GM19452 (cell line): ENCODE measurements around the gene PTH2R.
"Not testable (repeated sequence)": the region's sequence is repeated elsewhere in the genome, so short reads cannot be mapped to it uniquely, and the experiment has no call there.

Experiments used
- ATAC-seq: cut with Tn5 transposase; IDR thresholded peaks from one replicate; pipeline ENCODE4 v1.9.1; 2021; ENCODE audit not compliant: unreplicated experiment

The PTH2R gene

GRCh38 chr2:208482453-208483015 is 75.9 kb downstream of the PTH2R start:
- not testable (repeated sequence) for ATAC-seq

- ATAC-seq, result no peak
These were observed 78.8 kb downstream of the PTH2R start for GRCh38 chr2:208485390-208485789.

DNA sequence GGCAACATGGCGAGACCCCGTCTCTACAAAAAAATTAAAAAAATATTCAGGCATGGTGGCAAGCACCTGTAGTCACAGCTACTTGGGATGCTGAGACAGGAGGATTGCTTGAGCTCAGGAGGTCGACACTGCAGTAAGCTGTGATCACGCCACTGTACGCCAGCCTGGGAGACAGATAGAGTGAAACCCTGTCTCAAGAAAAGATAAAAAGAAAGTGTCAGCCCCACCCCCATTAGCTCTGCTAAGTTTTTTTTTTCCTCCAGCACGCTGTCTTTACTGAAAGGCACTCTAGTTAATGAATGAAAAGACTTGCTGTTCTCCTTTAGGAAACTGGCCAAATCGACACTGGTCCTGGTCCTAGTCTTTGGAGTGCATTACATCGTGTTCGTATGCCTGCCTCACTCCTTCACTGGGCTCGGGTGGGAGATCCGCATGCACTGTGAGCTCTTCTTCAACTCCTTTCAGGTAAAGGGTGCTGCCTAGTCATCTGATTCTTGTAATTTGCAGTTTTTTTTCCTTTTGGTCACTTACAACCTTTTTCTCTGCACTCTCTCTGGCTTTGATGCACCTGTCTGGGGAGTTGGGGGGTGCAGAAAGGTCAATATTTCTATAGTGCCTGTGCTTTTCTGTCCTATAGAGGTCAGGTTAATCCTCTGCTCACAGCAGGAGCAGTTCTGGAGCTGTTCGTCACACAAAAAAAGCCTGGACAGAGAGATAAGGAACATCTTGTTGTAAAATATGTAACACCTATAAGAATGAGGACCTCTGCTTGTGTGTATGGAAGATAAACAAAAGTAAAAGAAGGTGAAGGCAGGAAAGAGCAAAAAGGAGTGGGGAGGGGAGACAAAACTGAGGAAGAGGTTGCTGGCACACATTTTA is 82.3 kb downstream of the PTH2R start:
- ATAC-seq, result no peak

DNA sequence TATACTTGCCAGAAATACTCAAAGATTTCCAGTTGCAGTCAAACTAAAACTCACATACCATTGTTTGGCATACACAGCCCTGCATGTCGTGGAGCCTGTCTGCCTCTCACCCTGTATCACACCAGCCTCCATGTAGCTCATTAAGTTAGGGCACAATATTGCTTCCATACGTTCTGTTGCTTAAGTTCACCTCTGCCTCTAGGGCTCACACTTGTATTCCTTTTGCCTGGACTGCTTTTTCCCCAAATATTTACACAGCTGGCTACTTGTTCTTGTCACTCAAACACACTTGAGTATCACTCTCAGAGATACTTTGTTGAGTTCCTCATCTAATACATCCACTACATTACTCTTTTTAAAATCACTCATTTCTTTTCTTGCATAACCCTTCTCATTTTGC is 83.1 kb downstream of the PTH2R start:
- ATAC-seq, result no peak

DNA sequence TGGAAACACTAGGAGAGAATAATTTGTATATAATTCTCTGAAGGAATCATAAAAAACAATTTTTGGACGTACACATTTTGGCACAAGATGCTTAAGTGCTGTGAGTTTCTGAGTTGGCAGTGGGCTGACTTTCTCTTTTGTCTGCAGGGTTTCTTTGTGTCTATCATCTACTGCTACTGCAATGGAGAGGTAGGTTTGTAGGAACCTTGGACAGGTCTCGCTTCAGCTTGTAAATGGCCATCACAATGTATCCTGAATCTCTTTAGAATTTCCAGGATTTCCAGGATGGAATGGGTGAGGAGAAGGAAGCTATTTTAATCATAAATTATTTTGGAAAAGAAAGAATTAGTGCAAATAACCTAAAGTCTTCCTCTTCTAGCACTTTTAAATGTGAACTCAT is 83.9 kb downstream of the PTH2R start:
- no peak for ATAC-seq

- ATAC-seq, result no peak
These were observed 85.0 kb downstream of the PTH2R start for GRCh38 chr2:208491641-208492040.

DNA sequence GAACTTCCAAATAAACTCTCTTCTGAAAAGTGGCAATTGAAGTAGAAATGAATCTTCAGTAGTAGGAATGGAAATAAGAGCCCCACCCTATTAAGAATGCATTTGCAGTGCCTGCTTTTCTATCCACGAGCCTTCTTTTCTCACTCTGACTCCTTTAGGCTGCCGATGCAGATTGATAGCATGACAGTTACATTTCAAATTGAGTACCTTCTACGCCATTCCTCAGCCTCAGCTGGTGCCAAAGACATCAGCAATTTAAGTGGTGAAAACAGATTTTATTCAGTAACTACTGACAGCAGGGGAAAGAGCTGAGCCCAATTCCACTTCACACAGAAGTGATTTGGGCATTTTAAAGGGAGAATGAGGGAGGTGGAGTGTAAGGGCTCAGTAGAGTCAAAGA is 85.5 kb downstream of the PTH2R start:
- no peak for ATAC-seq

DNA sequence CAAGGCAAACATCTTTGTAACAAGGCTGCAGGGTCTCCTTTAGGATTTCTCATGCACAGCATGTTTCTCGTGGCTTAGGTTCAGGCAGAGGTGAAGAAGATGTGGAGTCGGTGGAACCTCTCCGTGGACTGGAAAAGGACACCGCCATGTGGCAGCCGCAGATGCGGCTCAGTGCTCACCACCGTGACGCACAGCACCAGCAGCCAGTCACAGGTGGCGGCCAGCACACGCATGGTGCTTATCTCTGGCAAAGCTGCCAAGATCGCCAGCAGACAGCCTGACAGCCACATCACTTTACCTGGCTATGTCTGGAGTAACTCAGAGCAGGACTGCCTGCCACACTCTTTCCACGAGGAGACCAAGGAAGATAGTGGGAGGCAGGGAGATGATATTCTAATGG is 86.6 kb downstream of the PTH2R start:
- no peak for ATAC-seq

GRCh38 chr2:208496129-208496528 is 89.5 kb downstream of the PTH2R start:
- no peak for ATAC-seq

- ATAC-seq, result no peak
These were observed 94.6 kb downstream of the PTH2R start for GRCh38 chr2:208501206-208501605.

GRCh38 chr2:208502288-208502687 is 95.7 kb downstream of the PTH2R start:
- no peak for ATAC-seq

GRCh38 chr2:208505365-208505764 is 98.8 kb downstream of the PTH2R start:
- not testable (repeated sequence) for ATAC-seq

- no peak for ATAC-seq
These were observed 103.0 kb downstream of the PTH2R start for GRCh38 chr2:208509586-208509985.

DNA sequence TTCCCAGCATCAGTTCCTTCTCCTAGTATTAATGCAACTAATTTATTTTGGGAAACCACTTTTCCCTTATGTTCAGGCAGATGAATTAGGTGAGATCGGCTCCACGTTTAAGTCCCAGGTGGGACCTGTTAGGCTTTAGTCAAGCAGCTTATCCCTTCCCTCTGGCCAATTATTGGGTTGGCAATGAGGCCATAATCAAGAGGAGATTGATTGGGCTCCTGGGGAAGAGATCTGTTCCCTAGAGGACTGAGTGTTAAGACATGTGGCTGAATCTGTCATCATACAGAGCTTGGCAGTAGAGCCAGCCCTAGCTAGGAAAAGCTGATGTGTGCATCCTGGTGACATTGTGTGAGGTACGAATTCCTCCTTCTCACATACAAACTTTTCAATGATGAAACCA is 104.4 kb downstream of the PTH2R start:
- ATAC-seq, result no peak

DNA sequence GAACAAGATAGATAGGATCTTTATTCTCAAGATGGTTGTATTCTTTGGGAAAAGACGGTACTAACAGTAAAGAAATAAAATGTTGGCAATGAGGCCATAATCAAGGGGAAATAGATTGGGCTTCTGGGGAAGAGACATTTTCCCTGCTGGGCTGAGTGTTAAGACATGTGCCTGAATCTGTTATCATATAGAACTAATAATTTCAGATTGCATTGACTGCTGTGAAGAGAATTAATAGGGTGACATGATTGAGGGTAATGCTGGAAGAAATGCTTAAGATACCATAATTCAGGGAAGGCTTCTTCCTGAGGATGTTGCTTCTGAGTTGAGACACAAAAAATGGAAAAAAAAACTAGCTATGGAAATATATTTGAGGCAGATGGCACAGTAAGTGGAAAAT is 105.0 kb downstream of the PTH2R start:
- no peak for ATAC-seq

- ATAC-seq, result no peak
These were observed 108.5 kb downstream of the PTH2R start for GRCh38 chr2:208515099-208515498.

GRCh38 chr2:208523069-208523468 is 116.5 kb downstream of the PTH2R start:
- not testable (repeated sequence) for ATAC-seq

GRCh38 chr2:208525165-208525564 is 118.6 kb downstream of the PTH2R start:
- ATAC-seq, result not testable (repeated sequence)

DNA sequence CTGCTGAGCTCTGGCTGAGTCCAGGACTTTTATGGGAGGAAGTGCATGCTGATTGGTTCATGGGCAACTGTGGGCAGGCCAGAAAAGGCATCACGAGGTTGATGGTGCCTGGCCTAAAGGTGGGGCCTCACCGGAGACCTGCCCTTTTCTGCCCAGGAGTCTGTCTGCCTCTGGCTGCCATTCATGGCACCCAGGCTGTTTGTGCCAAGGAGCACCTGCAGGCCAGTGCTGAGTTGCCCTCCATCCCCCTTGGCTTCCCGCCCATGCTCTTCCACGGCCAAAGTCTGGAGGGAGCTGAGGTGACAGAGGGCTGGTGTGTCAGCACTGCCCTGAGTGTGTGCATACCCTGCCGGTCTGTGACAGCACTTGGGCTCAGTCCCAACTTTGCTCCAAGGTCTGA is 123.2 kb downstream of the PTH2R start:
- no peak for ATAC-seq

GRCh38 chr2:208531361-208531760 is 124.8 kb downstream of the PTH2R start:
- no peak for ATAC-seq

GRCh38 chr2:208535578-208535977 is 129.0 kb downstream of the PTH2R start:
- ATAC-seq, result not testable (repeated sequence)

GRCh38 chr2:208541461-208541988 is 134.9 kb downstream of the PTH2R start:
- ATAC-seq, result no peak
